OCI-LY7 (cell line): ENCODE data around the gene SND1. TPM values are rescaled to one million over a fixed set of nuclear protein-coding genes. Genes with fewer than 3 reads are reported as not detected.

Source experiments
- BruUV-seq: library from RNA; stranded (reverse); fragments of 400-500 nt; replicated peaks from 2 replicates; lab custom pipeline; 2021; lab: Mats Ljungman, UMichigan
- CTCF ChIA-PET: fragments of 300-600 bp; sonication (Branson Sonifier 250); formaldehyde crosslinking; loops from one replicate; lab custom pipeline; 2022; ENCODE audit warnings: antibody characterized with exemption; ENCODE audit not compliant: unreplicated experiment; lab: Charles Lee
- POLR2A ChIA-PET: fragments of 300-600 bp; sonication (Branson Sonifier 250); formaldehyde crosslinking; loops from one replicate; lab custom pipeline; 2022; ENCODE audit warnings: antibody characterized with exemption; lab: Charles Lee
- DNase-seq: peaks from one replicate; pipeline ENCODE4 v3.0.0-alpha.2; 2015; ENCODE audit warnings: low spot score
- H2AFZ ChIP-seq: fragments of 200-600 bp; sonication (generic), shearing (Covaris generic); 2 replicates; pipeline ENCODE4 v1.6.1; 2014; ENCODE audit warnings: mild to moderate bottlenecking, antibody characterized with exemption, low read length, moderate library complexity
- H3K27ac ChIP-seq: fragments of 200-600 bp; sonication (generic); 2 replicates; pipeline ENCODE4 v1.5.1; 2014; ENCODE audit warnings: mixed run types, low read depth, mild to moderate bottlenecking, moderate library complexity, low read length, inconsistent platforms; ENCODE audit not compliant: poor library complexity, severe bottlenecking
- H3K36me3 ChIP-seq: fragments of 200-600 bp; sonication (generic); 2 replicates; pipeline ENCODE4 v1.6.1; 2014; ENCODE audit warnings: mild to moderate bottlenecking, antibody characterized with exemption, low read length, moderate library complexity, mixed read lengths; ENCODE audit not compliant: insufficient read depth
- H3K4me1 ChIP-seq: fragments of 200-600 bp; sonication (generic); 2 replicates; pipeline ENCODE4 v1.5.1; 2014; ENCODE audit warnings: mild to moderate bottlenecking, low read length; ENCODE audit not compliant: insufficient read depth, poor library complexity, severe bottlenecking
- H3K4me2 ChIP-seq: fragments of 200-600 bp; sonication (generic); 2 replicates; pipeline ENCODE4 v1.6.1; 2014; ENCODE audit warnings: mild to moderate bottlenecking, low read length
- H3K4me3 ChIP-seq: fragments of 200-600 bp; sonication (generic); 2 replicates; pipeline ENCODE4 v1.5.1; 2014; ENCODE audit warnings: mild to moderate bottlenecking, low read depth, low read length; ENCODE audit not compliant: poor library complexity, severe bottlenecking
- H3K79me2 ChIP-seq: fragments of 200-600 bp; sonication (generic); 2 replicates; pipeline ENCODE4 v1.6.1; 2016; ENCODE audit warnings: low read depth, mild to moderate bottlenecking, low read length, moderate library complexity, mixed read lengths; ENCODE audit not compliant: insufficient read depth
- H3K9me2 ChIP-seq: fragments of 200-600 bp; sonication (generic); 2 replicates; pipeline ENCODE4 v1.6.1; 2016; ENCODE audit warnings: mild to moderate bottlenecking, low read length, mixed read lengths; ENCODE audit not compliant: insufficient read depth
- H3K9me3 ChIP-seq: fragments of 200-600 bp; sonication (generic); 2 replicates; pipeline ENCODE4 v1.6.1; 2014; ENCODE audit warnings: mild to moderate bottlenecking, mixed run types, low read length, mixed read lengths
- H4K20me1 ChIP-seq: fragments of 200-600 bp; sonication (generic); 2 replicates; pipeline ENCODE4 v1.6.1; 2014; ENCODE audit warnings: mild to moderate bottlenecking, antibody characterized with exemption, low read length, moderate library complexity, mixed read lengths; ENCODE audit not compliant: insufficient read depth
- CTCF ChIP-seq: fragments of 200-600 bp; sonication (generic); conservative IDR thresholded peaks from 2 replicates; pipeline ENCODE4 v1.5.1; 2014; ENCODE audit warnings: mild to moderate bottlenecking, antibody characterized with exemption, low read length, moderate library complexity, mixed read lengths
- EZH2phosphoT487 ChIP-seq: fragments of 200-600 bp; sonication (generic); IDR thresholded peaks from 2 replicates; pipeline ENCODE4 v1.6.1; 2018; ENCODE audit warnings: low read depth, borderline replicate concordance, mild to moderate bottlenecking, mixed run types, antibody characterized with exemption, low read length, moderate library complexity, mixed read lengths
- intact Hi-C: fragments of 100-400 bp; cut with micrococcal nuclease; formaldehyde crosslinking; loops from one replicate; pipeline ENCODE4 v1.10.0; 2022; ENCODE audit not compliant: unreplicated experiment
- total RNA-seq, 2 experiments: library from RNA; depleted of rRNA in 1 of 2; stranded (reverse); fragments of >200 nt in 1 of 2; shearing (Covaris generic) in 1 of 2; gene quantifications; 2 replicates each; pipeline ENCODE4 v1.2.3, GENCODE V29; 2014 to 2022

Gene SND1
- total RNA-seq, 2 experiments from 2014 or later, result 111 to 221 TPM

- Histone ChIP-seq H3K9me2 (no peaks in the 10 kb centered on the region), H3K9me3 (no peaks in the 10 kb centered on the region), H3K4me2 (peak overlapping the region; percentile 80), H3K4me3 (peak overlapping the region; percentile 52), H3K79me2 (no peaks in the 10 kb centered on the region), H3K27ac (peak overlapping the region; percentile 95), H3K4me1 (peaks cover 64% of the 10 kb centered on the region), H3K36me3 (no peaks in the 10 kb centered on the region), H2AFZ (peak overlapping the region; percentile 90), H4K20me1 (no peaks in the 10 kb centered on the region)
- peak; percentile 79 for DNase-seq
- ChIA-PET POLR2A (interaction anchor here (1.3 to 1.5 kb wide), 3 partner anchors 9 to 68 kb away, joined by 5 to 6 read pairs (median 5); no protein-coding TSS in a partner anchor), CTCF (interaction anchor here (1.0 to 1.4 kb wide), 2 partner anchors 8 to 23 kb away, joined by 3 read pairs; no protein-coding TSS in a partner anchor)
- intact Hi-C loops, result loop anchor here (5.0 kb wide), 1 partner anchor 460 kb away; the partner anchor contains the start of gene SND1
- BruUV-seq, result no TSS peak
- TF ChIP-seq EZH2phosphoT487 (no peak), CTCF (no peak)
Observed at GRCh38 chr7:128112781-128113221, 460.8 kb downstream of the SND1 start.

GRCh38 chr7:128113839-128114238 is 461.8 kb downstream of the SND1 start:
- ChIA-PET CTCF (no interaction called here), POLR2A (no interaction called here)
- Histone ChIP-seq H4K20me1 (no peaks in the 10 kb centered on the region), H3K4me2 (no peak overlapping the region), H3K9me2 (no peaks in the 10 kb centered on the region), H3K27ac (no peak overlapping the region), H3K36me3 (no peaks in the 10 kb centered on the region), H3K9me3 (no peaks in the 10 kb centered on the region), H3K79me2 (no peaks in the 10 kb centered on the region), H3K4me3 (no peak overlapping the region), H3K4me1 (peaks cover 65% of the 10 kb centered on the region), H2AFZ (no peak overlapping the region)
- BruUV-seq, result no TSS peak
- intact Hi-C loops, result loop anchor here (5.0 kb wide), 1 partner anchor 462 kb away; the partner anchor contains the start of gene SND1
- TF ChIP-seq EZH2phosphoT487 (no peak), CTCF (no peak)
- no peak for DNase-seq

- Histone ChIP-seq H3K9me2 (no peaks in the 10 kb centered on the region), H3K79me2 (no peaks in the 10 kb centered on the region), H3K9me3 (no peaks in the 10 kb centered on the region), H3K4me2 (no peak overlapping the region), H3K4me1 (peaks cover 60% of the 10 kb centered on the region), H3K36me3 (no peaks in the 10 kb centered on the region), H4K20me1 (no peaks in the 10 kb centered on the region), H3K27ac (no peak overlapping the region), H3K4me3 (no peak overlapping the region), H2AFZ (no peak overlapping the region)
- TF ChIP-seq CTCF (no peak), EZH2phosphoT487 (no peak)
- ChIA-PET POLR2A (no interaction called here), CTCF (no interaction called here)
- DNase-seq, result no peak
- intact Hi-C loops, result loop anchor here (5.0 kb wide), 1 partner anchor 463 kb away; the partner anchor contains the start of gene SND1
- no TSS peak for BruUV-seq
Observed at GRCh38 chr7:128114806-128115205, 462.8 kb downstream of the SND1 start.
